ENCODE results near the gene CST9.
"Not testable (repeated sequence)": the region's sequence is repeated elsewhere in the genome, so short reads cannot be mapped to it uniquely, and the experiment has no call there.

The CST9 gene

DNA sequence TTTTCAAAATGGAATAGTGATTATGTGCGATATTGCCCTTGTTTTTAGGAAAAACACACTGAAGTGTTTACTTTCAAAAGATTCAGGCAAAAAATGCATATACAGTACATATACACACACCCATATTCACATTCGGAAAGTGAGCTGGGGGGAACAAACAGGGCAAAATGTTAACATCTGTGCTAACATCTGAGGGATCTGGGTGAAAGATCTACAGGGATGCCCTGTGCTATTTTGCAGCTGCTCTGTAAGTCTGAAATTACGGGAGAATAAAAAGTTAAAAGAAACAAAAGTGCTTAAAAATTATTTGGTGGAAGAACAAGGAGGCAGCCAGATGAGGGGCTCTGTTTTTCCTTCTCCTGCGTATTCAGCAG lies 31.2 kb upstream of the CST9 start:
- DNase-seq, result no peak

DNA sequence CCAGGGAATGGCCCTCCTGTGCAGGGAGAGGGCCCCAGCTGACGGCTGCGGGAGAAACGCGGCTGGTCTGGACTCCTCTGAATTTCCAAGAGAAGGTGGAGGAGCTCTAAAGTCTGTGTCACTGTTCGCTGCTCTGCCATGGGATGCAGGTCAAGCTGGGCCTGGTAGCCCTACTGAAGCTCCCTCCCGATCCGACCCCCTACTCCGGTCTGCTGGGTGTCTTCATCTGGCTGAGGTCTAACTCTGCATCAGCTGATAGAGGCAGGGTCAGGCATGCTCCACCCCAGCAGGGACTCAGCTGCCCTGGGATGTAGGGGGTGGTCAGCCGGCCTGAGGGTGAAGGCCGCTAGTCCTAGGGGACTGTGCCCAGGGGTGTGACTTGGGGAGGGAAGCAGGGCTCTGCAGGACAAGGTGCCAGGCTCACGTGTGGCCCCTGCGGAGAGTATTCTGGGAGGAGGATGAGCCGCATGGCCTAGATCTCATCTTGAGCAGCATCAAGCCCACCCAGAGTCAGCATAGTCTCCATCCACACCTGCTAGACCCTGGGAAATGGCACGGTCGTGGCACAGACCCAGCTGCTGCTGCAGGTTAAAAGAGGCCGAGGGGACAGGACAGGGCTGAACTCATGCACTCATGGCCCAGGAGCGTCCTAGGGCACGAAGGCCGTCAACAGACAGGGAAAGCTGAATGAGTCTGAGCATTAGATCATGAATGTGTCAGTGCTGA lies 30.6 kb upstream of the CST9 start:
- DNase-seq, result no peak

DNA sequence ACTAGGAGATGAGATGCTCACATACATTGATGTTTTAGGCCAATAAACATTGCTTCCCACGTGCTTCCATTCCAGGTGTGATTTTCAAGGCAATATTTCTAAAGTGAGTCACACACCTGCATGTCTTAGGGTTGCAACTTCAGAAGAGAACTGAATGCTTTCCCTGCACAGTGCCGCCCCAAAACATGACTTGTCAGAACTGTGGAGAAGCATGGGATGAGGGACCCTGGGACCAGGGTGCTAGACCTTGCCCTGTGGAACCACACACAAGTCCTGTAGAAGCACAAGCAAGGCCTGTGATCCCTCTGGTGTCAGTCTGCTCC lies 30.0 kb upstream of the CST9 start:
- DNase-seq, result not testable (repeated sequence)

DNA sequence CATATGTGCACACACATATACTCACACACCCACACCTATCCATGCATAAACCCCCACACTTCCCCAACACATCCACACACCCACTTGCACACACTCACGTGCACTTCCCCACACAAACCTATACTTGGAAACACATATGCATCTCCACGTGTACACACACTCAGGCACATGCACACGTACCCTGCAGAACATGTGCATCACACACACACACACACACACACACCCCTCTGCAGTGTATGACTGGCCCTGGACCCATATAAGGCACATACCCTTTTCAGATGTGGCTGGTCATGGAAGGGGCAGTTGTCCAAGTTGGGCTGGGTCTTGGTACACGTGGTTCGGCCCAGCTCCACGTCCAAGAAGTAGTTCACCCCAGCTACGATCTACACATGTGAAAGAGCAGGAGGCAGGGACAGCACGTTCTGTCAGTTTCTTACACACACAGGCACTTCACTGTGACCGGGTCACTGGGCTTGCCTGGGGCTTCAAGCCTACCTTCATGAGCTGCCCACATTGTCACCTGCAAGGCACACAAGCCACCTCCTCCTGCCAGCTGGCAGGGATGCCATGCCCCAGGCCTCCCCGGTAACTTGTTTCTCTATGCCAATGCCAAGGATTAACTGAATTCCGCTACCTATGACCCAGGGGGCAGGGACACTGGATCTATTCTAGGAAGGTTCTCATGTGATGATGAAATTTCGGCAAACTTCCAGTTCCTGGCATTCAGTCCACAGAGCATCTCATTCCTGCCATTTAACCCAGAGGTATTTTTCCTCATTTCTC lies 29.5 kb upstream of the CST9 start:
- no peak for DNase-seq

DNA sequence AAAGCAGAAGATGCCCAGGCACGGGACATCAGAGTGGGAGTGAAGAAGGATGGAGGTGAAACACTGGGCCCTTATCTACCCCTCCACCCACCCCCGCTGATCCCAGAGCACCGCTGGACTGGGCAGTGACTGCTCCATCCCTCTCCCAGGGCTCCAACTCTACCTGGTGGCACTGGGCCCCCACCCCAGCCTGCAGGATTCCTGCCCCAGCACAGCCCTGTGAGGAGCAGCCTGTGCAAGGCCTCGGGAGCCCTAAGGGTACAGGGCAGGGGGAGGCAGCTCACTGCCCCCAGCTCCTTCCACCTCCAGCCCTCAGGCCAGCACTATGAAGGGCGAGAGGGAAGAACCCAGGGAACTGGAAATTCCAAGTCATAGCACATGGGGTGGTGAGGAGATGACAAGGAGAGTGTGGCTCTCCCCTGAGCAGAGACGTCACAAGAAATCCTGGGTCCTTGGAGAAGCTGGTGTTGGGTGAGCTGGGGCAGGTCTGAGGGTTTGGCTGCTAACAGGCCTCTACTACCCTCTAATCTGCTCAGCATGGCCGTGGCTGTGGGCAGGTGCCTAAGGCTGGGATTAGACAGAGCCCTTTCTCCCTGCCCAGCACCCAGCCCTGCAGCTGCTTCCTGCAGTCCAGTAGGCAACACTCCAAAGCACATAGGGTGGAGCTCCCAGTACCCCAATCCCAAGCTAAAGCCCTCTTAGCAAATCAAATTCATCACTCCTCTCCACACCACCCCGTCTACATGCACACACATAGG lies 28.5 kb upstream of the CST9 start:
- no peak for DNase-seq

DNA sequence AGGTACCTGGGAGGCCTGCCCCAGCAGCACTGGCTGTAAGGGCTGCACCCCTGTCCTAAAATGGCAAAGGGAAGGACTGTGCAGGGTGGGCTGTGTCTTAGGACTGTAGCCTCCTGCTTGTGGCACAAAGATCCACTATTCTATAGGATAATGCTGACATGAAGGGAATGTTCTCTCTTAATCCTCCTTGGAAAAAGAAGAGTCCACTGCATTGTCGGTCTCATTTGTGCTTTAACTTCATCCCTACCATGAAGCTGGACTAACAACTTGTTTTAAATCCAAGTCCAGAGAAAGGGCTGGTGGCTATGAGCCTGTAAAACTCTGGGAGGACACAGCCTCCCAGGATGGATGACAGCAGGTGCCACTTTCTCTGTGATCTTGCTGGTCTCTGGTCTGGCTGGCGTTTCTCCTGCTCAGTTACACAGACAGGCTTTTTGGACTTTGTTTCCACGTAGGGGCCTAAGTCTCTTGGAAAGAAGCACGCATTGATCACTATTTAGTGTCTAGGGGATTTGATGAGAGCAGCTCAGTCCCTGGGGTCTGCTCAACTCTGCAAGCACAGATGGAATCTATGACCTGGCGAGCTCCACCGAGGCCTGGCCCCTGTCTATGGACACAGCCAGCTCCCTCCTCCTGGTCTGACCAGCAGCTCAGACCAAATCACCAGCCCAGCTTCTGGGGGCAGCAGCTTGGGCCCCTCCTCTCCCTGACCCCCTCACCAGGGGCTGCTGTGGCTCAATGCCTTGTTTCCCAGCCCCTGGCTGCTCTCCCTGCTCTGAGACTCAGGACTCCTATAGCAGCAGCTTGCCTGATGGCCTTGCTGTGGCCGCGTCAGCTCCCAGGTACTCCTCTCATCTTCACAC lies 27.2 kb upstream of the CST9 start:
- no peak for DNase-seq

DNA sequence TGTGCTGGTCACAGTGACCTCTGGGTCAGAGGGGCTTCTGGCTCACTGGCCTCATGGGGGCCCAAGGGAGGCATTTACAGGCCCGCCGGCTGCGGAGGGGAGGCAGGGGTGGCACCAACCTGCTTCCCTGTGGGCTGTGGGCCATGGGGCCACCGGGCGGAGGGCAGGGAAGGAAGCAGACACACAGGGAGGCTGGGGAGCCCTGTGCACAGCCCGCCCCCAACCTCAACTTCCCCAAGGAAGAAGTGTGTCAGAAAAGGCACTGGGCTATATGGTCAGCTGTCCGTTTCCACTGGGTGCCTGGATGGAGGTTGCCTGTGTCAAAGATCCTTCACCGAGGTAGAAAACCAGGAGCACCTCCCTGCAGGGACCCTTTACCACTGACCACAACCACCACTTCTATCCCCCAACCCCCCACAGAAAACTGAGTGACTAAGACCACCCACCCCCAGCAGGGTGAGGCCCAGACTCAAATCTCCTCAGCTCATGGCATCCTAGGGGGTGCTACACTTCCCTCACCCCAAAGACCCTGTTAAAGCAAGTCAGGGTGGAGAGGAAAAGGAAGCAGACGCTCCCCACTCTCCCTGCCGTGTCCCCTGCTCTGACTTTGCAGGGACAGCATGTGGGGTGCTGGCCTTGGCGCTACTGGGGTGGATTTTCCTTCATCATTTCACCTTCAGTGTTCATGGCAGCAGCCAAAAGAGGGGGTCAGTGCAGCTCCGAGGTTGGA lies 26.4 kb upstream of the CST9 start:
- no peak for DNase-seq

DNA sequence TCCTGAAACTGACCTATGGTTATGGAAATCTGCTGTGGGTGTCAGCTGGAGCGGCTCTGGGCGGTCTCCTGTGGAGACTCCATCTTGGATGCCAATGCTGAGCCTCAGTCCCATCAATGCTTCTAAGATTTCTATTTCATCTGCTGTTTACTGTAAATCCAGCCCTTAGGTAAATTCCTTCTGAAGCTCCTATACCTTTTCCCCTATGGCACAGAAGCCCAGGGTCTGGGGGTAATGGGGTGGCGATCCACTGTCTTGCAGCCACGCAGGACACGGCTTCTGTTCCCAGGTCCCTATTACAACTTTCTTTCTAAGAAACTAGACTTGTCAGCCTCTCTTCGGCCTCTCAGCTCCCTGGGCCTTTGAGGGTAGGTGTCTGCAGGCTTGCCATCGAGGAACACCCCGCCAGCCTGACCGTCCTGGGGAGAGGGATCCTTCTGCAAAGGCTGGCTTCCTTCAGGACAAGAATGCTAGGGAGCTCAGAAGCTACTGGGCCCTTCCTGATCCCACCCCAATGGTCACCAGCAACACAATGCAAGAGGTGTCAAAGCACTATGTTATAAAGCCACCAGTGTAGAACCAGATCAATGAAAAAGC lies 25.6 kb upstream of the CST9 start:
- no peak for DNase-seq

DNA sequence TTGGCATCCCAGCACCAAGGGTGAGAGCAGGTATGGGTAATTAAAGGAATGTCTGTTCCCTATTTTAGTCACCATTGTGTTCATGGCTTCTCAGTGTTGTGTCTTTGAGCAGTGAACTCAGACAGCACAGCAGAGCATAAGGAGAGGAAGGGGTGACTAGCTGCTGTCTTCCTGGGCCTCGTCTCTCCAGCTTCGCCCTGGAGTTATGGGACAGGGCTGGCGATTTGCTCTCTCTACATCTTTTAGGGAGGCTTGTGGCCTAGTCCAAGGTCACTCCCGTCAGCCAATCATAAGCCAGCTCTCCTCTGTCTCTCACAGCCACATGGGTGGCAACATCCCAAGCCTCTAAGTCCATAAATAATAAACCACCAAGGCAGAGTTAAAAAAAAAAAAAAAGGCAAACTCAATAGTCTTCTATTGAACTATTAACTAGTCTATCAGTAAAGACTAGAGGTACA lies 24.7 kb upstream of the CST9 start:
- DNase-seq, result no peak

DNA sequence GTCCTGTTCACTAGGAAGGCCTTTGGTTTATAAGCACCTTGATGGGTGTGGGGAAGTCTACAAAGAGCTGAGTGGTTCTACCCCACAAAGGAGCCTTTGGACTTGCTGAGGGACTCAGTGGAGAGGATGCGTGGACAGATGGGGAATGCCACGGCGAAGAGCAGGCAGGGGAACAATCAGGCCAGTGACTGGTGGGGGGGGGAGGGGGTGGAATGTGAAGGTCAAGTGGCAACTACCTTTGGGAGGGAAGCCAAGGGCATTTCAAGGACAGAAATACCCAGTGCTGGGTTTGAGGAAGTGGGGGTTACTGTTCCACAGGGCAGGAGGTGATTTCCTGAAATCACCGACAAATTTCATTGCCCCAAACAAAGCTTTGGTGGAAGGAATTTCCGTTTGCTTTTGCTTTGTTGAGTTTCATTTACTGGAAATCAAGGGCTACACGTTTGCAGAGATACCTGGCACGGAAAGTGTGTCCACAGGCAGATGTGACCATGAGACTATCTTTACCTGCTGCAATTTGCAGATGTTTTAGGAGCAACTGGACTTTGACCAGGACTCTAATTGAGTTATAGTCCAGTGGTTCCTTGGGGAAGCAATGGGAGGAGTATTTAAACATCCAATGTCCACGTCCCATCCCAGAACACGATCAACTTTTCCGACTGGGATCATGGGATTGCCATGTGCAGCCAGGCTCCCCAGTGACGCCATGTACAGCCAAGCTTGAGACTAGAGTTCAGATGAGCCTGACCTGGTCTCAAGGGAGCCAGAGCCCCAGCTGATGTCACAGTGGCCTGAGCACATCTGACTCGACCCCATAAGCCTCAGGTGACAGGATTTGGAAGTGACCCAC lies 24.1 kb upstream of the CST9 start:
- DNase-seq, result no peak

DNA sequence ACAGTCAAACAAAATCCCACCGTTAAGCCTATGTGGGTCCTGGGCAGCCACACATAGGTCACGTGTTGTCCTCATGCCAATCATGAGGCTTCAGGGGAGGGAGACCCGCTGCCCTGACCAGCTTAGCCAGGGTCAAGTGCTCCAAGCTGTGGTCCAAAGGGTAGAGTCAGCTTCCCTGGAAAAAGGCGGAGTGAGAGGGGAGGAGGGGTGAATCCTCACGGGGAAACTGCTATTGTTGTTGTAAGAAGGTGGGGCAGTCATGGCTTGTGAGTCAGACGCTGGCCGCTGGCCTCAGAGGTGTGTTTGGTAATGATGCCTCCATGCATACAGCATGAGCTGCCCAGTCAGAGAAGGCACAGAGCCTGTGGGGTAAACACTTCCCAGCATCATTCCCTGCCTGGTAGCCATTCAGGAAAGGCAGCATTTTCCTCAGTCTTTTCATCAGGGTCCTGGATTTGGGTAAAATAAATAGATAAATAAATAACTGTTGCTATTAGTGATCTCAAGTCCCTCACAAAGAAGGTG lies 23.4 kb upstream of the CST9 start:
- no peak for DNase-seq

DNA sequence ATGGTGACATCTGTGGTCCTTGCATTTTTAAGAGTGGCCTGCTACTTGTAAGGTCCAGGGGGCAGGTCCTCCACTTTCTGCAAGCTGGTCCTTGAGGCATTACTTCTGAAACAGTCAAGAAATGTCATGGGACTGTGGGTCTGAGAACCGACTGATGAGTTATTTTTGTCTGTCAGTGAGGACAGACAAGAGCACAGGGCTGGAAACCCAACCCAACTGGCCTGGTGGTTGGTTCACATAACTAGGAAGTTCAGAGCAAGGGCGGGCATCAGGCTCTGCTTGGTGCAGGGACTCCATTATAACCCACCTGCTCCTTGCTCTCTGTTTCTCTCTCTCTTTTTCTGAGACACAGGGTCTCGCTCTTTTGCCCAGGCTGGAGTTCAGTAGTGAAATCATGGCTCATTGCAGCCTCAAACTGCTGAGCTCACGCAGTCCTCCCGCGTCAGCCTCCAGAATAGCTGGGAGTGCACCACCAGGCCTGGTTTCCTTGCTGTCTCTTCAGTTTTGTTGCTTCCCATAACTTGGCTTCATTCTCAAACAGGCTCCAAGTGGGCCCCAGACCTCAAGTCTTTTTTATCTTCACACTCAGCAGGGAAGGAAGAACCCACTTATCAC lies 22.8 kb upstream of the CST9 start:
- no peak for DNase-seq

DNA sequence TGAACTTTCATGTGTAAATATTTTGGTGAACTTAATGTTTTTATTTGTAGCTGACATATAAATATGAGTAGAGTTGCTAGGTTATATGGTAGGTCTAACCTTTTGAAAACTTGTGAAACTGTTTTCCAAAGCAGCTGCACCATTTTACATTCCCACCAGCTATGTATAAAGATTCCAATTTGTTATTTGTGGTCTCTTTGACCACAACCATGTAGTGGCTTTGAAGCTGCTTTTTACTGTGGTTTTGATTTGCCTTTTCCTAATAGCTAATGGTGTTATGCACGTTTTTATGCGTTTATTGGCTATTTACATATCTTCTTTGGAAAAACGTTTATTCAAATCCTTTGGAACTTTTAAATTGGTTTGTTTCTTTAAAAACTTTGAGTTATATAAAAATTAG lies 21.8 kb upstream of the CST9 start:
- DNase-seq, result no peak

DNA sequence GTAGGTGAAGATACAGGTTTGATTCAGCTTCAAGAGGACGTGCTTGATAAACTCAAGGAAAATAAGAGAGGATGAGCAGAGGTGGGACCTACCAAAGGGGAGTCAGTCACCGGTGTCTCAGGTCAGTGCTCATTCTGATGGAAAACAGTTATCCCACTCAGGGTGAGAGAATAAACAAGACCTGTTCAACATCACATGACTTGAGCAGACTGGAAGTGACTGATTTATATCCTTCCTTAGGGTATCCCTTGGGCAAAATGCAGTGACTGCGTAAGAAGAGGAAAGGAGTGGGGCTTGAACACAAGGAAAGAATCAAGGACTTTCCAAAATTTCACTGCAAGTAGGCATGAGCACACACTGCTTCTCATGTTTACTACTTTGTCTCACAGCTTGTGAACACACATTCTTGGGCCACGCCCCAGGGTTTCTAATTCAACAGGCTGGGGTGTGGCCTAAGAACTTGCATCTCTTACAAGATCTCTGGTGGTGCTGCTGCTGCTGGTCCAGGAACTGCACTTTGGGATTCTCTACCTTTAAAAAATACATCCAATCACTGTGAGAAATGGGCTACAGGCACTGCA lies 20.4 kb upstream of the CST9 start:
- DNase-seq, result no peak

DNA sequence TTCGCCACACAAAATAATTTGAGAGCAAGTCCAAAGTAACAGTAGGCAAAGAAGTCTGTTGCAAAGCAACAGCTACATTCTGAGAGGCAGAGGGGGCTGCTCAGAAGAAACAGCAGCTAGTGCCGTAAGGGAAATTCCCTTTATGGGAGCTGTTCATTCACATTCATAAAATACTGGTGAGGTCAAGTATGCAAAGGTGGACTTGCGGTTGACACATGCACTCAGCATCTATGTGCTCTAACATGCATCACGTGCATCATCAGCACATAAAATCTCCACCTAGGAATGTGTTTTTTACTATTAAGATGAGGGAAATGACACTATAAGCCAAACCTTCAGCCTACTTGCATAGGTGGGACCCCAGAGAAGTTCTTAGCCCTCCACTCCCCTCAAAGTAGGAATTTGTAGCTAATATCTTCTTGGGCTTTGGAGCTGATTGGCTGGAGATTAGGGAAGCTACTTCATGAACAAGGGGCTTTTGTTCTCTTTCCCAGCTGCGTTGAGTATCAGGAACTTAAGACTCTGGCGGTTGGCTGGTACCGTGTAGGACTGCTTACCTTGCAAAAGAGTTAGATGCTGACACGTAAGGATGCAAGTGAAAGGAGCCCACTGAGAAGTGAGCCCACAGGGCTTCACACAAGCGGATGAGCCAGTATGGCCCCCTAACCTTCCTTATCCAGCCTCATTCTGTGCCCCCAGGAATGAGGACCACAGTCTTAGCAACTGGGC lies 19.7 kb upstream of the CST9 start:
- no peak for DNase-seq

DNA sequence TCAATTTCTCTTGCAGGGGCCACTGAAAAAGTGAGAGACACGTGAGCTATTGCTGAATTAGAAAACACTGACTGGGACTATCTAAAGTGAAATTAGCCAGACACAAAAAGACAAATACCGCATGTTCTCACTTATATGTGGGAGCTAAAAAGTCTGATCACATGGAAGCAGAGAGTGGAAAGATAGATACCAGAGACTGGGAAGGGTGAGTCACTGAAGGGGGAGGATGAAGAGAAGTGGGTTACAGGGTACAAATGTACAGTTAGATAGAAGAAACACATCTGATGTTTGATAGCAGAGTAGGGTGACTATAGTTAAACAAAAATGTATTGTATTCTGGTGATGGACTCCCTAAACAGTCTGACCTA lies 18.6 kb upstream of the CST9 start:
- no peak for DNase-seq

DNA sequence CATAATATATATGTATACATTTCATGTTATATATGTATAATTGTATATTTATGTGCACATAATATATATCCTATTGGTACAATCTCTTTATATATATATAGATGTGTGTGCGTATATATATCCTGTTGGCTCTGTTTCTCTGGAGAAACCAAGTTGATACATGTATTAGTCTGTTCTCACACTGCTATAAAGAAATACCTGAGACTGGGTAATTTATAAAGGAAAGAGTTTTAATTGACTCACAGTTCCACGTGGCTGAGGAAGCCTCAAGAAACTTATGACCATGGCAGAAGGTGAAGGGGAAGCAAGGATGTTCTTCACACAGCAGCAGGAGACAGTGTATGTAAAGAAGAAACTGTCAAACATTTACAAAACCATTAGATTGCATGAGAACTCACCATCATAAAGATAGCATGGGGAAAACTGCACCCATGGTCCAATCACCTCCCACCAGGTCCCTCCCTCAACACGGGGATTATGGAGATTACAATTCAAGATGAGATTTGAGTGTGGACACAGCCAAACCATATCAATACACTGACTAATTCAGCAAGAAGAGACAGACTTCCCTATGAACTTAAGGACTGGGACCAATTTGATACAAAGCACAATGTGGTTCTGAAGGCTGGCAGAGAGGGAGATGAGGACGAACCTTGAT lies 18.1 kb upstream of the CST9 start:
- DNase-seq, result no peak

DNA sequence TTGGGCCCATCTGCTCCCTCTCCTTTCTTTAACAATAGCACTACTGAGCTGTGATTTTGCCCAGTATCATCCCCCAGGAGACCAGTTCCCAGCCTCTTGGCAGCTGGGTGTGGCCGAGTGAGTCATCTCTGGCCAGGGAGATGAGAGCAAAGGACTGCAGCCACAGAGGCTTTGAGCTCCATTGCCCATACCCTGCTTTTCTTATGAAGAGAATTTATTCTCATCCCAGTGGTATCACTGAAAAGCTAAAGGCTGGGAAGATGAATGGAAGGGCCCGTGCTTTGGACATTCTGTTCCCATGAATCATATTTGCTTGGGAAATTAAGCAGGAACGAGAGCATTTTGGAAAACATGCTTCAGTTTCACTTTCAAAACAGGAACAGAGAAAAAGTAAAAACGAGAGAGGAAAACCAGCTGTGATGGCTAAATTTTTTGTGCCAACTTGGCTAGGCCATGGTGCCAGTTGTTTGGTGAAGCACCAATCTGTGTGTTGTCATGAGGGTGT lies 17.2 kb upstream of the CST9 start:
- no peak for DNase-seq

Data from NCI-H1694 (cell line).